Astrocyte (in vitro differentiated cells and primary cell): ENCODE data around the gene KCNS3.

Source experiments
- CTCF ChIP-seq: IDR thresholded peaks from 2 replicates; pipeline ENCODE4 v1.5.1; 2011; ENCODE audit warnings: low read depth, mild to moderate bottlenecking, inconsistent platforms, low read length, moderate library complexity; ENCODE audit not compliant: insufficient read depth
- EZH2 ChIP-seq: IDR thresholded peaks from 2 replicates; pipeline ENCODE4 v1.6.1; 2012; ENCODE audit warnings: mild to moderate bottlenecking, low read length, inconsistent platforms; ENCODE audit not compliant: insufficient read depth

DNA sequence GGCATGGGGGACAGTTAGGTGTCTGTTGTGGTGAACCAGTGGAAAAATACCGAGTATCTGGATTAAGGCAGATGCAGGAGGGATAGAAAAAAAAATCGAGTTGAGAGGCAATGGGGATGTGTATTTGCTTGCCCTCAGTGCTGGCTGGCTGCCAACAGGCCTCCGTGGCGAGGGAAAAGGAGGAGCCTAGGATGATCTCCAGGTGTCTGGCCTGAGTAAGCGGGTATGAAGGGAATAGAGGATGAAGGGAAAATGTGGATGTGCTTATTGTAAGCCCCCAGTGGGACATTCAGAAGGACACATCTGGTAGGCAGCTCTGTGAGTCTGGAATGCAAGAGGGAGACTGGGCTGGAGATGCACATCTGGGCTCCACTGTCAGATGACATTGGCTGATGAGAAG, 22.8 kb downstream of the KCNS3 start:
- TF ChIP-seq CTCF (no peak), EZH2 (no peak)
